GM19043 (cell line): ENCODE data around the gene TPO.
A peak's percentile ranks its signal among the peaks of the same experiment; 100 is the strongest.
"Not testable (repeated sequence)": the region's sequence is repeated elsewhere in the genome, so short reads cannot be mapped to it uniquely, and the experiment has no call there.

Experiments used
- ATAC-seq: cut with Tn5 transposase; IDR thresholded peaks from one replicate; pipeline ENCODE4 v1.9.1; 2021; ENCODE audit warnings: low read depth; ENCODE audit not compliant: unreplicated experiment

Gene TPO

DNA sequence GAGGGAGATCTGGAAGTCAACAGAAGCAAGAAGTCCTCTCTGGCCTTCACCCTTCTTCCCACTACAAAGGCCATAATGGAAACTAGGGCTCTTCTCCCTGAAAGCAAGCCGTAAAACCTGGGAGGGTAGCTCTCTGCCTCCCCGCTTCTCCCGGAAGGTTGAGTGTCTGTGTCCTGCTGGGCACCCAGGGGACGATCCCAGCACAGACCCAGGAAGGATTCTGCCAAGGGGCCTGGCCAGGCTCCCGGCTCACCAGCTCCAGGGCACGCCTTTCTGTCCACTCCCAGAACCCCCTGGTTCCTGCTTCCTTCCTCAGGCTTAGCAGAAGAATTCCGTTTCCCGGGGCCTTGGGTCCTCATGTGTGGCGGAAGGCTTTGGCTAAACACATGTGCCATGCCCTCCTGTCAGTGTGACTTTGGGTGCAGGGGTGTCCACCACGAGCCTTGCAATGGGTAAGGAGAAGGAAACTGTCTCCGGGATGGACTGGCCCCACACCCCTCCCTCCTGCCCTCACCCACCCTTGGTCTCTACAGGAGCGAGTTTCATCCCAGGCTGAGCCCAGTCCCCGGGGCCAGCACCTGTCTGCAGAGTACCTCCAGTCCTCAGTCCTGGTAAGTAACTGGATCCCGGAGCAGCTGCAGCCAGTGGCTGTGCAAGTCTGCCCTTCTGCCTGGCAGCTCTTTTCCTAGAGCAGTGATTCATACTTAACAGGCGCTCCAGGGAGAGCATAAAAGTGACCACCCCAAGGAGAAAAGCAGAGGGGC lies 135.8 kb downstream of the TPO start:
- ATAC-seq, result no peak

DNA sequence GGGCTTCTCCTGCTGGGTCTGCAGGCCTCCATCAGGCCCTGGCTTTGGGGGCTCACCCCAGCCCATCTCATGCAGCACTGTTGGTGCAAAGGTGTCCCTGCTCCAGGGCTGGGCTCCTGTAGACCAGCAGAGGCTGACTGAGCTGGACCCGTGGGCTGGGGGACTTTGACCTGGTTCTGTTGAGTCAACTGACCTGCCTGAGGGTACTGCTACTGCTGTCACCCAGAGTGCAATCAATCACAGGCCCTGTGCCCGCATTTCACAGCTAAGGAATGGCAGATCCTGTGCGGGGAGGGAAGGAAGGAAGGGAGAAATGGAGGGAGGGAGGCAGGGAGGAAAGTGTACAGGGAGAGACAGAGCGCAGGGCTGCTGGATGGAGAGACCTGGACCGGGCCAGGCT lies 136.8 kb downstream of the TPO start:
- no peak for ATAC-seq

DNA sequence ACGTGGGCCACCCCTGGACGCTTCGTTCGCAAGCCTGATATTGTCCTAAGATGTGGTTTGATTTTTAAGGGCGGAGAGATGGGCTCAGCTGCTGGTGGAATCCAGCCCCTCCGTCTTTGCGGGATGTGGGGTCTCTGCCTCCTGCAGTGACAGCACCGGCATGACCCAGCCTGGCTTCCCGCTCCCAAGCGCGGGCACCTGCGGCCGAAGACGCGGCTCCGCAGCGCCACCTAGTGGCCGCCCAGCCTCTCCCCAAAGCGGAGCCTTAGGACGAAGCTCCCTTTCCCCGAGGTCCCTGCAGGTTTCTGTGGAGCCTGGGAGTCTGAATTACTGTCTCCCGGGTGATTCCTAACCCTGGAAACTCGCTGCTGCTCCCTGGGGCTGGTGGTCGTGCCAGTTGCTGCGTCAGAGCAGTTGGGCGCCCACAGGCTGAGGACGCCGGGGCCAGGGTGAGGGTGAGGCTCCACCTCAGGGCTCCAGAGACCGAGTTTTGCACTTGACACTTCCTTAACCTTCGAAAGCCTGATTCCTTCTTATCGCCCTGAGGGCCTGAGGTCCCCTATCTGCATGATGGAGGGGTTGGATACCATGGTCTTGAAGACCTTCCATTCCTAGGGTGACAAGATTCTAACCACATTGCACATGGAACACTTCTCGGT lies 137.5 kb downstream of the TPO start:
- peak; percentile 71 for ATAC-seq

DNA sequence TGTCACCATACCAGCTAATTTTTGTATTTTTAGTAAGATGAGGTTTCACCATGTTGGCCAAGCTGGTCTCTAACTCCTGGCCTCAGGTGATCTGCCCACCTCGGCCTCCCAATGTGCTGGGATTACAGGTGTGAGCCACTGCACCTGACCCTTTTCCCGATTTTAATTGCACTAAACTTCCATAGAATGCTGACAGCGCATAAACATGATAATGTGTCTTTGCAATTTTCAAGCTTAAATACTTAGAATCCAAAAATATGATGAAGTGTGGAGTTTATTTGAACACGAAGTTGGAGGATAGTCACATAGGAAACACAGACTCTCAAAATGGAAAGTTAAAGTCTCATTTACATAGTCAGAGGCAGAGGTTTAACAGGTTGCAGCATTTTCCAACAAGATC lies 138.6 kb downstream of the TPO start:
- ATAC-seq, result no peak

DNA sequence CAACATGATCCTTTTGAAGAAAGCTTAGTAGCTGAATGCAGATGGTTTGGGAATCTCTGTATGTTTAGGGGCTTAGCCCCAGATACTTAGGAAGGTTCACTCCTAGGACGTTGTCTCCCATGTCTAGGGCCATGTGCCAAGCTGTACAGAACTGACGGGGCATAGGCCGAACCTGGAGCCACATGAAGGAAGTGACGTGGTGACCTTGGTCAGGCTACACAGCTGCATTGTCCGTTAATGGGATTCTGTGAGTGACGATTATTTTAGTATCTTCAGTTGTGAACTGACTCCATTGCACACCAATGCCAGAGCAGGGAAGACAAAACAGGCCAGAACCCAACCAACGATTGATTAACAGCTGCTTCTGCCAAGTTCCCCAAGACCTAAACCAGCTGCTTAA lies 139.3 kb downstream of the TPO start:
- no peak for ATAC-seq

DNA sequence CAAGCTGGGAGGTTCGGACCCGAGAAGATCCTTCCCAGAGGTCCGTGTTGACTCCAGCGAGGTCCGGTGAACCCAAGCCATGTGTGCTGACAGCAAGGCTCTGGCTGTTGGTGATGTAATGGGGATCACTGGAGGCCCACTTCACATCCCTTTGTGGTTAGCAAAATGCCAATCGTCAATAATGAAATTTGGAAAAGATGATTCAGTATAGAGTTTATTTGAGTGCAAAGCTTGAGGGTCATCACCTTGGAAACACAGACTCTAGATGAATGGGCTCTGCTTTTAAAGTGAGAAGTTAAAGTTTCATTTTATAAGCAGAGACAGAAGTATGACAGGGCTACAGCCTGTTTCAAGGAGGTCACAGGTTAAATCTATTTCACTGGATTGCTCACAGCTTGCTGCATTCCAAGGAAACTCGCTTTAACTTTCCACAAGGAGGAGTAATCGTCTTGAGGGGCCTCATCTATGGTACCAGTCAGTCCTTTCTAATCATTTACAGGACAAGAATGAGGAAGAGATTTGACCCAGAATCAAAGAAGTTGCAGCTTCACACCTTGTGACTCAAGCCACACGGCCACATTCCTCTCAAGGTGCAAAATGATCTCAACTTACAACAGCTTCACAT lies 140.5 kb downstream of the TPO start:
- no peak for ATAC-seq

DNA sequence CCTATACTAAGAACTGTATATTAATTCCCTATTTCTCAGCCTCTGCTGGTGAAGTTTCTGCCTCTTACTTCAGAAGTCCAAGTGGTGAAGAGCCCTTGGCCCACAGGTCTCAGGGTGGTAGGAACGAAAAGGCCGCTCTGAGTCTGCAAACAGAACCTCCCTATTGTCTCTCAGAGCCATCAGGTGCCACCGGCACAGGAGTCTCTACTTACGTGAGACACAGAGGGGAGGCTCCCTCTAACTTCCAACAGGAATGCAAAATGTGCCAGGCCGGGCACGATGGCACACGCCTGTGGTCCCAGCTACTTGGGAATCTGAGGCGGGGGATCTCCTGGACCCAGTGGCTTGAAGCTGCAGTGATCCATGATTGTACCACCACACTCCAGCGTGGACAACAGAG lies 143.0 kb downstream of the TPO start:
- no peak for ATAC-seq

DNA sequence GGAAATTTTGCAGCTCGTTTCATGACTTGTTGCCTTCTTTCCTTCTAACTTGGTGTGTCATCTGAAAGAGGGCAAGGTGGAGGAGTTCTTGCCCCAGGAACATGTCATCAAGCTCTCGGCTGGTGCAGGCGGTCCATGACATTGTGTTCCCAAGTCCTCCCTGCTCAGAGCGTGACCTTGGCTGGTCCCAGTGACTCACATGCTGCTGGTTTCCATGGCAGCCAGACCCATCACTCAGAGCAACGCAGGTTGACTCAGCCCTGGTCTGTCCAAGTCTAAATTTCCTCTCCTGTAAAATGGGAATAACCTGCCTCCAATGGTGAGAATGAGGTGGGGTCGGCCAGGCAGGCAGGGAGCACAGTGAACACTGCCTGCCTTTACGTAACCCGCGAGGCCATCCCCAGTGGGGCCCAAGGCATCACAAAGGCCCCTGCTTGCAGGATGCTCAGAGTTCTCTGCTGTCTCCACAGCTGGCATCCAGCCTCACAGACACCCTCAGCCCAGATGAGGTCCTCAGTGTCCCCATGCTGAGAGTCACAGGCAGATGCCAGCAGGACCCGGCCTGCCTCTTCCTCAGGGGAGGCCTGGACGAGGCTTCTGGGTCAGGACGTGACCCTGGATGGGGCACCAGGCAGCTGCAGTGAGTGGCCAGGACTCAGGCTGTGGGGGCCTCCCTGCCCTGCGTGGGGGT lies 143.7 kb downstream of the TPO start:
- ATAC-seq, result no peak

DNA sequence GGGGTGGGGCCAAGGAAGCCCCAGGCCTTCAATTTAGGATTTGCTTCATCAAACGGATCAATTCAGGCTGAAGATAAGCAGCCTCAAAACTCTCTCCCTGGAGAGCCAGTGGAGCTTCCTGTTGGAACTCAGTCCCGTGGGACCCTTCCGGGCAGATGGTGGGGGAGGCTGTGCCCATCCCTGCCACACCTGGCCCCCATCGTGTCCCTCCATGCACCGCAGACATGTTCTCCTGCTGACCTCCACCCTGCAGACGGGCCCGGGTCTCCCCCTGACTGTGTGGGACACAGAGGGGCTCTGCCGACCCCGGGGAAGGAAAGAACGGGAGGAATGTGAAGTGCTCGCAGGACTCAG lies 144.2 kb downstream of the TPO start:
- ATAC-seq, result no peak

DNA sequence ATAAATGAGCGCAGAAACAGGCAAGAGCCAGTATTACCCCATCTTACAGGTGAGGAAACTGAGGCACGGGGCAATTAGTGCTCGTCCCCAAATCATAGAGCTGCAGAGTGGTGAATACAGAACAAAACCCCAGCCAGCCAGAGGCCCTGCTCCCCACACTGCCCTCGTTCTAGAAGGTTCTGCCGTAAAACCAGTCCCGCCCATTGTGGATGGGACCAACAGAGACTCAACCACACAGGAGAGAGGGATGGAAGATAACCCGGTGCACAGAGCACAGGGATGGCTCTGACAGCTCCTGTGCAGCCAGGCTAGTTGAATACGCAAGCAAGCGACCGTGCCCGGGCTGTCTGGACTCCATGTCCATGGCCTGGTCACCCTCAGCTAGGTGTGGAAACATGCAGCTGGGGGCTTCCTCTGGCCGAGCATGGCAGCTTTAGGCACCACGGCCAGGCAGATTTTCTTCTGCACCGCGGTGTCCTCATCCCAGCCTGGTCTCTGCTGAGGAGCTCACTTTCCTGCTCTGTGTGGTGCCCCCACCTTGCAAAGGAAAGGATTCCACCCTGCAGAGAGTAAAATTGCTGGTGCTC lies 146.4 kb downstream of the TPO start:
- ATAC-seq, result no peak

DNA sequence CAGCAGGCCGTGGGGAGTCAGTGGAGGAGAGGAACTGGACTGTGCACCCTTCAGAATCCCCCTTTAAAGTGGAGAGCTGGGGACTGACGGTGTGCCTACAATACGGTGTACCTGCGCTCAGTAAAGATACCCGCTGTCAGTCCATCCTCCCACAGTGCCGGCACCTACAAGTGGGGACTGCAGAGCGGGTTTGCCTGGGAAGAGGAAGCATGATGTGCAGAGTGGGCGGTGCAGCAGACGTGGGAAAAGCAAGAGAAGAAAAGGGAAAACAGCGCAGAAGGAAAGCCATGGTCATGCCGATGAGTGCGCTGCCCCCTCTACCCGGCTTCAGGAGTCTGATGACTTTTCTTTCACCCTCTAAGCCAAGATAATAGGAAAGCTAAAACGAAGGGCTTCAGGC lies 148.0 kb downstream of the TPO start:
- ATAC-seq, result no peak

DNA sequence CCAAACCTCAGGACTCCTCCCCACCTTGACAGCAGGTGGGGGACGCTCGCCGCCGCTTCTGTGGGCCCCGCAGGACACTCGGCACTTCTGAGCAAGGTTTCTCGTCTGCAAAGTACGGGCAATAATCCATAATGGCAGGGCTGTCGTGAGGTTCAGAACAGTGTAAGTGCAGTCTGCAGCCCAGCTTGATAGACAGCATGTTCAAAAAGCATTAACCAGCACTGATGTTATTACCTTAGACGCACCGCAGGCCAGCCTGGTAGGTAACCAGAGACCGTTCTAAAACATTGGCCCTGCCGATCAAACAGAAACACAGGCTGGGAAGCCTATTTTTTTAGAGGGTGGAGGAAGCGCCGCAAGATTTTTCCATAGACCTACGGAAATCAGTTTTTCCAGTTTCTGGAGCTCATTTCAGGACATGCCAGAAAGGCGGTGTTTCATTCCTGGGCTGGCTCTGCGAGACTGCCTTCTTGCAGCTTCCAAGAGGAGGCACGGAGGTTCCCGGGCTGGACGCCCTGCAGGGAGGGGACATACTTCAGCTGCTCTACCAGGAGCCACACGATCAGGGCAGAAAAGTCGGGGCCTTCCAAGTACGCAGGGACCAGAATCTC lies 148.7 kb downstream of the TPO start:
- no peak for ATAC-seq

DNA sequence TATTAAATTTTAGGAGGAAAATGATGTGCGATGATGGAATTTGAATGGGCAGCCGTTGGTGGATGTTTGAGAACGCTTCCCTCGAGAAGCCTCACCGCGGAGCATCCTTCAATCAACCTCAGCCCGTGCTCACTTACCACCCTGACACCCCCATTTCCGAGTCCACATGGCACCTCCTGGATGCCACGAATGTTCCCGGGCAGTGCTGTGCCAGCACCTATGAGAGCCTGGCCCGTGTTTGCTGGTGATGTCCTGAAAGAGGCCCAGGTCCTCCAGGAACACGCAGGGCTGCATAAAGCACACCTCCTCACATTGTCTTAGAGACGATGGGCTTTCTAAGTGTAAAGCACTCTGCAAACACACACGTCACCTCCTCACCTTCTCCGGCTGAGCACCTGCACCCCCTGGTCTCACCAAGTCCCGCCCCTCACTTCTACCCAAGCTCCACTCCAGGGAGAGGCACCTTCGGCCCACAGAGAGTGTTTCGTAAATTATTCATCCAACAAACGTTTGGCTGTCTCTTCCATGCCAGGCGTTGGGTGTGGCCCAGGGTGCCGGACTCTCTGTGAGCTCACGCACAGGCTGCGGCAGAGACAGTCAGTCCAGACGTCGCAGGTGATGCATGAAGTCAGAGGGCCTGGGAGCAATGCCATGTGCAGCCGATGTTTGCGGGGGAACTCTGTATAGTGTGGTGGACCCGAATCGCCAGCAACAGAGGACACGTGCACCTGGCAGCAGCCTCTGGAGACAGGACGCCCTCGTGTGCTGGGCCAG lies 150.0 kb downstream of the TPO start:
- ATAC-seq, result no peak

DNA sequence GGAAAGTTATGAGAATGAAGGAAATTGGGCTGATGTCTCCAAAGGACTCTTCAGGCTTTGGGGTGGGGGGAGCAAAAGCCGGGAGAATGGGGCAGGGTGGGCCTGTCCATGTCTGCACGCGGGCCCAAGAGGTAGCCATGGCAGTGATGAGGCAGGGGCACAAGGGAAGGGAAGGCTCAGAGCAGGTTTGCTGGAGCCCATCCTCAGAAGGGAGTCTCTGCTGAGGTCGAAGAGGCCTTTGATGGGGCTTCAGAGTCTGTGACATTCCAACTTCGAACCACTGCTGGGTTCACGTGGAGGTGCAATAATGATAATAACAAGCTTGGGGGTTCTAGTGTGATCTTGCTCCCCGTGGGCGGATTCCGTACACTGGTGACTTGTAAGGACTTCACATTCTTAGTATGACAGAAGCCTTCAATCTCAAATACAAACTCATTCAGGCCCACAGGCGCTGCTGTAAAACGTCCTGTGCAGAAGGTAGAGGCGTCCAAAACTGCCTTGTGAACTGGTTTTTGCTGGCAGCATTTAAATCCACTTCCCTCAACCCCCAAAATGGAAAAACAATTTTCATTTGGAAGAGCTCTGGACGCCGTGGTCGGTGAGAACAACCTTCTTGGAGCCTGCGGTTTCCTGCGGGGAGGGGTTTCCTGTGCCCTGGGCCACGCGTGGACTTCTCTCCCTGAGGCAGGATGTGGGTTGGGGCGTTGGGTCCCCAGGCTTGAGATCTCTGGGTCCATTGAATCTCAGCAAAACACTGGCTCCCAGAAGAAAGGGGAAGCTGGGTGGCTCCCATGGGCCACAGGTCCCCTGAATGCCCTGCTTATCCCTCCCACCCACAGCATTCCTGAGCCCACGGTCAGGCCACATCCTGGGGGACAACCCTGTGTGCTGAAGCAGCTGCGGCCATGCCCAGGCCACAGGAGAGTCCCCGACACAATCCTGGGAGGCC lies 151.0 kb downstream of the TPO start:
- no peak for ATAC-seq

DNA sequence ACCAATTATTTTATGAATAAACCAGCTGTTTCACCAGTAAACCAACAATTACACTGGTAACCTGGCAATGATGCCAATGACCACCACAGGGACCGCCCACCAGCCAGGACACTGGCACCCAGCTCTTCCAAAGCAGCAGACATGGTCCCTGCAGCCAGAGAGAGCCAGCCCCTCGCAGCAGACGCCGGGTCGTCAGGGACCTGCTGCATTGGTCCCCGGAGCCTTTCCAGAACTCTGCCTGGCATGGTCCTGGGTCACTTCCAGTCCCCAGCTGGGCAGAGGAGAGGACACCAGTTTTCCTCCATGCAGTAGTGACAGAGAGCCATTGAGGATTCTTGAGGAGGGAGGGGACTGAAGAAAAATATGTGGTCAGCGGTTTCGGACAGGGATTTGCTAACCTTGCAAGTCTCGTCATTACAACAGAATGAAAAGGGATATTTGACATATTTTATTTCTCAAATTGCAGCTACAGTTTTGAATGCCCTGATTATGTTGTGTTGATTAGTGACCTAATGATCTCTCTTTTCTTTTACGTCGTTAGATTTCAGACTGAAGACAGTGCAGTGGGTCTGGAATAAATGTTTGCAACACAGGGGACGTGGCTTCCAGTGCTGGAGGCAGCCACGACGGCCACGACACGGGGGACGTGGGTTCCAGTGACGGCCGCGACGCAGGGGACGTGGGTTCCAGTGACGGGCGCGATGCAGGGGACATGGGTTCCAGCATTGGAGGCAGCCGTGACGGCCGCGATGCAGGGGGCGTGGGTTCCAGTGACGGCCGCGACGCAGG lies 154.5 kb downstream of the TPO start:
- ATAC-seq, result no peak

DNA sequence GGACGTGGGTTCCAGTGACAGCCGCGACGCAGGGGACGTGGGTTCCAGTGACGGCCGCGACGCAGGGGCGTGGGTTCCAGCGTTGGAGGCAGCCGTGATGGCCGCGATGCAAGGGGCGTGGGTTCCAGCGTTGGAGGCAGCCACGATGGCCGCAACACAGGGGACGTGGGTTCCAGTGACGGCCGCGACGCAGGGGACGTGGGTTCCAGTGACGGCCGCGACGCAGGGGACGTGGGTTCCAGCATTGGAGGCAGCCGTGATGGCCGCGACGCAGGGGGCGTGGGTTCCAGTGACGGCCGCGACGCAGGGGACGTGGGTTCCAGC lies 155.0 kb downstream of the TPO start:
- ATAC-seq, result not testable (repeated sequence)

DNA sequence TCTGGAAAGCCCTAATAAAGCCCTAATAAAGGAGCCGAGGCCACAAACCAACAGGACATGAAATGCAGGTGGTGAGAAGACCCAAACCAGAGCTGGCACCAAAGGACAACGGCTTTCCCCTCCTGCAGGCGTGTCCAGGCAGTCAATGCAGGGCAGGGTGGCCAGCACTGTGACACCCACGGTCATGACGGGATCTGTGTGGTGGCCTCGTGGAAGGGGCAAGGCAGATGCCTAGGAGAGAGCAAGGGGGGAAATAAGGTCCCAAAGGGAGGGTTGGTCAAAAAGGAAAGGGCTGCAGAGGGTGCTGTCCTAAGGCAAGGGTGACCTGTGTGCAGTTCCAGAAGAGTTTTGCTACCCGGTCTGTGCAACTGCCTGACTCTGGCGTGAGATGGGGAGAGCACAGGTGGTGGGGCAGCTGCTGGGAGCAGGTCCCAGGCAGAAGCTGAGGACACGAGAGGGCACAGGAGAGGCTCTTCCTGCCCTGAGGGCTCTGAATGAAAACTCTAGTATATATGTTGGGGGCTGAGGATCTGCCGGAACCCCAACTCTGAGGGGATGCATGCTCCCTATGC lies 156.7 kb downstream of the TPO start:
- no peak for ATAC-seq
